Smooth muscle cell (in vitro differentiated cells): ENCODE measurements around the gene TMEM89. TPM values are rescaled to one million over a fixed set of nuclear protein-coding genes. Genes with fewer than 3 reads are reported as not detected.

Source experiments
- DNase-seq: peaks from one replicate; lab custom pipeline; 2025; ENCODE audit not compliant: unreplicated experiment; lab: John Stamatoyannopoulos, UW
- H2AFZ ChIP-seq: fragments of 200-600 bp; sonication (generic); 2 replicates; pipeline ENCODE4 v1.6.0; 2016; ENCODE audit warnings: antibody characterized with exemption, low read depth, mild to moderate bottlenecking
- H3F3A ChIP-seq: fragments of 200-600 bp; sonication (generic); 2 replicates; pipeline ENCODE4 v1.6.0; 2017; ENCODE audit warnings: antibody characterized with exemption, low read depth
- H3K27ac ChIP-seq: fragments of 200-600 bp; sonication (generic); 2 replicates; pipeline ENCODE4 v1.5.1; 2016; ENCODE audit warnings: low read depth, mild to moderate bottlenecking
- H3K27me3 ChIP-seq: fragments of 200-600 bp; sonication (generic); 2 replicates; pipeline ENCODE4 v1.6.1; 2016; ENCODE audit warnings: low read depth, mild to moderate bottlenecking
- H3K36me3 ChIP-seq: fragments of 200-600 bp; sonication (generic); 2 replicates; pipeline ENCODE4 v1.5.1; 2016; ENCODE audit warnings: low read depth
- H3K4me1 ChIP-seq: fragments of 200-600 bp; sonication (generic); 2 replicates; pipeline ENCODE4 v1.5.1; 2016; ENCODE audit warnings: low read depth
- H3K4me2 ChIP-seq: fragments of 200-600 bp; sonication (generic); 2 replicates; pipeline ENCODE4 v1.6.0; 2016; ENCODE audit warnings: mild to moderate bottlenecking
- H3K4me3 ChIP-seq: fragments of 200-600 bp; sonication (generic); 2 replicates; pipeline ENCODE4 v1.5.1; 2016; ENCODE audit warnings: mild to moderate bottlenecking
- H3K79me2 ChIP-seq: fragments of 200-600 bp; sonication (generic); 2 replicates; pipeline ENCODE4 v1.6.0; 2016; ENCODE audit warnings: low read depth, mild to moderate bottlenecking
- H3K9ac ChIP-seq: fragments of 200-600 bp; sonication (generic); 2 replicates; pipeline ENCODE4 v1.6.0; 2016; ENCODE audit warnings: low read depth
- H3K9me3 ChIP-seq: fragments of 200-600 bp; sonication (generic); replicated peaks from 2 replicates; pipeline ENCODE4 v1.5.1; 2016; ENCODE audit warnings: low read depth
- H4K20me1 ChIP-seq: fragments of 200-600 bp; sonication (generic); 2 replicates; pipeline ENCODE4 v1.6.0; 2016; ENCODE audit warnings: low read depth
- CTCF ChIP-seq: fragments of 200-600 bp; sonication (generic); IDR thresholded peaks from 2 replicates; pipeline ENCODE4 v1.5.1; 2017; ENCODE audit warnings: borderline replicate concordance, mild to moderate bottlenecking, antibody characterized with exemption; ENCODE audit not compliant: insufficient read depth, poor library complexity, severe bottlenecking
- WGBS: methylation state at CpG from one replicate; pipeline ENCODE4 v1.1.7; 2016; ENCODE audit warnings: low lambda C conversion rate; 5-methylcytosine and 5-hydroxymethylcytosine counted together
- polyA plus RNA-seq: library from polyadenylated mRNA; unstranded; fragments of >200 nt; fragmentation: Nextera tagmentation; extraction: Ambion mirVana; gene quantifications from 2 replicates; pipeline ENCODE4 v1.2.1, GENCODE V29; 2016
- total RNA-seq: library from RNA; depleted of rRNA; stranded (reverse); fragments of >200 nt; gene quantifications from 2 replicates; pipeline ENCODE4 v1.2.3, GENCODE V29; 2014

Gene TMEM89
- total and polyA plus RNA-seq, 2 experiments from 2014 or later = 0.25 TPM; not detected in 1

- Histone ChIP-seq H3K4me2 (no peak overlapping the region), H3K27me3 (no peaks in the 10 kb centered on the region), H3K79me2 (no peaks in the 10 kb centered on the region), H3K4me3 (no peak overlapping the region), H4K20me1 (no peaks in the 10 kb centered on the region), H3K9me3 (no peaks in the 10 kb centered on the region), H2AFZ (no peak overlapping the region), H3K4me1 (no peaks in the 10 kb centered on the region), H3K27ac (no peak overlapping the region), H3K9ac (no peak overlapping the region), H3F3A (no peaks in the 10 kb centered on the region), H3K36me3 (no peaks in the 10 kb centered on the region)
- 99% methylated on average over 15 of the region's 15 CpGs for WGBS
- DNase-seq = no peak
- no peak for TF ChIP-seq CTCF
These were observed 26.8 kb upstream of the TMEM89 start for GRCh38 chr3:48648188-48648850.

- DNase-seq = no peak
- no peaks in the 10 kb centered on the region for H3K9me3 ChIP-seq
- H3K9ac ChIP-seq = no peak overlapping the region
- H3K4me3 ChIP-seq = no peak overlapping the region
- no peaks in the 10 kb centered on the region for H4K20me1 ChIP-seq
- TF ChIP-seq CTCF = no peak
- no peaks in the 10 kb centered on the region for H3F3A ChIP-seq
- H3K27ac ChIP-seq = no peak overlapping the region
- H3K27me3 ChIP-seq = no peaks in the 10 kb centered on the region
- H3K36me3 ChIP-seq = no peaks in the 10 kb centered on the region
- no peaks in the 10 kb centered on the region for H3K79me2 ChIP-seq
- H3K4me1 ChIP-seq = no peaks in the 10 kb centered on the region
- H2AFZ ChIP-seq = no peak overlapping the region
- no peak overlapping the region for H3K4me2 ChIP-seq
- whole genome bisulfite sequencing = 98% methylated on average over 8 of the region's 9 CpGs
These were observed 26.1 kb upstream of the TMEM89 start for GRCh38 chr3:48647714-48648113.

GRCh38 chr3:48644898-48645760, 23.6 kb upstream of the TMEM89 start:
- TF ChIP-seq CTCF = no peak
- no peak overlapping the region for H3K4me3 ChIP-seq
- no peaks in the 10 kb centered on the region for H3F3A ChIP-seq
- H3K79me2 ChIP-seq = no peaks in the 10 kb centered on the region
- H3K36me3 ChIP-seq = no peaks in the 10 kb centered on the region
- no peak overlapping the region for H2AFZ ChIP-seq
- H3K4me2 ChIP-seq = no peak overlapping the region
- H3K27me3 ChIP-seq = no peaks in the 10 kb centered on the region
- no peak overlapping the region for H3K27ac ChIP-seq
- no peaks in the 10 kb centered on the region for H3K4me1 ChIP-seq
- DNase-seq = no peak
- H3K9ac ChIP-seq = no peak overlapping the region
- no peaks in the 10 kb centered on the region for H4K20me1 ChIP-seq
- 95% methylated on average over 22 of the region's 22 CpGs for WGBS
- no peaks in the 10 kb centered on the region for H3K9me3 ChIP-seq
